DMS53 treated with DMSO at 0.1 percent for 48 hours (cell line): ENCODE results near the gene HIRA.
A peak's percentile ranks its signal among the peaks of the same experiment; 100 is the strongest.

ENCODE experiments used
- DNase-seq: peaks from one replicate; lab custom pipeline; 2025; ENCODE audit not compliant: unreplicated experiment; lab: John Stamatoyannopoulos, UW

HIRA gene

DNA sequence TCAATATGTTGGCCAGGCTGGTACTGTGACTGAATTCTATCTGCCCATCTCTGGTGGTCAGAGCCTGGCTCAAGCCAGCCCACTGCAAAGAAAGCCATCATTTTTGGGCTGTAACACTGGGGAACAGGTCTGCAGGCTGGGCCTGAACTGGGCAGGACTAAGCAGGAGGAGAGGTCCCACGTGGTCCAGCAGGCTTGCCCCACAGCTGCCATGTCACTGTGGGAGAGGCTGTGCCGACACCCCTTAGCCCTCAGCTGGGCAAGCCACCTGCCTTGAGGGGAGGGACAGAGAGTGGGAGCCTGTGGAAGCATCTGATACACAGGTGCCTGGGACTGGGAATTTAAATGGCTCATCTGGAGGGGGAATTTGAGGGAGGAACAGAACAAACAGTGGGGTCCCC is 73.3 kb downstream of the HIRA start:
- DNase-seq = no peak

DNA sequence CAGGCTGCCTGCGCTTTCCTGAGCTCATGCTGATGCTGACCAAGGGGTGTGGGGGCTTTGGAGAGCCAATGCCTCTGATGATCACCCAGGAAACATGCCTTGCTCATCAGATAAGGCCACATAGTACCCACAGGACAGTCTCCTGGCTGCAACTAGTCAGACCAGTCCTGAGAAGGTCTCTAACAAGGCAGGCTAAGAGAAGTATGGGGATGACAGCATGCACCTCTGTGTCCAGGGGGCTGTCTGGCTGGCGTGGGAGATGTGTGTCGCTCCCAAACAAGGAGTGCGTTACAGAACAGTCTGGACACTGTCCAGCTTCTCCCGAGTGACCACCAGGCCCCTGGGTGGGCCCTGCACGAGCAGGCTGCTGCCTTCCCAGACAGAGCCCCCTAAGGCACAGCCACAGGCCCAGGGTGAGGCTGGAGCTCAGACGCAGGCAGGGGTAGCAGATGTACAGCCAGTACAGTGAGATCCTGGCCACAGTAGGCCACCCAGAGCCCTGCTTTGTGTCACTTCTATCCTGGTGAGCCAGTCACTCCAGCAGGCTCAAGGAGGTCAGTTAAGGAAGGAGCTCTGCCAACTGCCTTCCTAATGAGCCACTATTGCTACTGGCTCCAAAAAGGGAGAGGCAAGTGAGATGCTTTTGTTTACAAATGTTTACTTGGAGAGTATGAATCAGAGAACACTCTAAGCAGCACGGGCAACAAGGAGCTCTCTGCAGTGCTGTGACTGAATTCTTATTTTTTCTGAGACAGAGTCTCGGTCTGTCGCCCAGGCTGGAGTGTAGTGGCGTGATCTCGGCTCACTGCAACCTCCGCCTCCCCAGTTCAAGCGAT is 74.0 kb downstream of the HIRA start:
- no peak for DNase-seq

DNA sequence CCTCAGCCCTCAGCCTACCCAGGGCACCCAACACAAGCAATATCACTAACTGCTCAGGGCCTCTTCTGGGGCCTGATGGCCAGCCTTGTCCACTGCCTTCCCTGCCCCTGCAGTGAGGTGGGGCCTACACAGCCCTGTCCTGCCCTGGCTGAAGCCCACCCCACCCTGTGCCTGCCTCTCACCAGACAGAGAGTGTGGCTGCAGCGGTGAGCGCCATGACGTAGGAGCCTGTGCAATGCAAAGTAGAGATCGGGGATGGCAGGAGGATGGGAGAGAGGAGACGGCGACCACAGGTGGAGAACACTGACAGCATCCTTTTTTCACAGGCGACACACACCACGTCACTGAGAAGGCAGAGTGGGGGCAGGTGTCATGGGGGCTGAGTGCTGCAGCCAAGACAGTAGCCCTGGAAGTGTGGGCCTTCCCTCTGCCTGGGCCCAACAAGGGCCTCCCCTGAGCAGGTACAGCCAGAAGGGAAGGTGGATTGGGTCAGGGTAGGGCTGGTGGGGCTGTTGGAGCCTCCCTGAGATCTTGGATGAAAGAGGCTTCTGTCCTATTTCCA is 74.7 kb downstream of the HIRA start:
- DNase-seq = no peak

DNA sequence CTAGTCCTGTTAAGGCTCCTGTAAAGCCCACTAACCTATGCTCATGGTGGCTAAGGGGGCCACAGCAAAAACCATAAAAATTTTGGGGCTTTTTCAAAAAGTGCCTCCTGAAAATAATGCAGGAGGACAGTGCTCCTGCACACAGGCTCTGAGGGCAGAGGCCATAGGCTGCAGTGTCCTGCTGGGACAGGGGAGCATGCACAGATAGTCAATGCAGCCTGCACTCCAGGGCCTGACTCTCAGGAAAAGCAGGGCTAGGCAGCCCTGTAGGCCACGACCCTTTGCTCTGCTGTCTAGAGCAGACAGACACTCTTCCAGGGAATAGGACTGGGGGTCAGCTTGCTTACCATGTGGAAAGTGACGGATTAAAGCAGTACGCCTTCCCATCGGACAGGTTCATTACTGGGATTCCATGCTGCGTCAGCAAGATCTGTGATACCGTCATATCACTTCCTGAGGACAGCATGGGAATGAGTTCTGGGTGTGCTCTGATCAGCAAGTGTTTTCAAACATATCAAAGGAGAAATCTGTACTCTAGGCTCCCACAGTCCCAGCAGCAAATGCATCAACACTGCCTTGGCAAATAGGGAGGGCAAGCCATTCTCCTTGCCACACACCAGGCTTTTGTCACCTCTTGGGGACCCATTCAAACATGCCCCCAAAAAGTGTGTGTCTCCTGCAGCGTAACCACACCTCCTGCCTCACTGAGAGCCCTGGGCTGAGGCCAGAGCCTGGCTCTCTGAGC is 75.9 kb downstream of the HIRA start:
- no peak for DNase-seq

DNA sequence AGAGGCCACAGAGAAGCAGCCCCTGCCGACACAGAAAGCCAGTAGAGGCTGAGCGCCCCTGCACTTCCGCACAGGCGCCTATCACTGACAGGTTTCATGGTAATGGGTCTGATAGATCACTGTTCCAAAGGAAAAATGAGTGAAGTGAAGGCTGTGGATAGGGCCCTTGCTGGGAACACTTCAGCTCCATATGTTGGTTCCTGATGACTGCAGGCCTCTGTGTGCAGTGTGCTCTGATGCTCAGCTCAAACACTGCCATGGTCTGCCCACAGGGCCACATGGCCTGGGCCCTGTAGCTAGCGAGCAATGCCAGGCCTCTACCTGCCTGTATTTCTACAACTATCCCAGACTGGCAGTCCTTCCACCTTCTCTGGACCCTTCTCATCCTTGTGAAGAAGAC is 77.3 kb downstream of the HIRA start:
- no peak for DNase-seq

DNA sequence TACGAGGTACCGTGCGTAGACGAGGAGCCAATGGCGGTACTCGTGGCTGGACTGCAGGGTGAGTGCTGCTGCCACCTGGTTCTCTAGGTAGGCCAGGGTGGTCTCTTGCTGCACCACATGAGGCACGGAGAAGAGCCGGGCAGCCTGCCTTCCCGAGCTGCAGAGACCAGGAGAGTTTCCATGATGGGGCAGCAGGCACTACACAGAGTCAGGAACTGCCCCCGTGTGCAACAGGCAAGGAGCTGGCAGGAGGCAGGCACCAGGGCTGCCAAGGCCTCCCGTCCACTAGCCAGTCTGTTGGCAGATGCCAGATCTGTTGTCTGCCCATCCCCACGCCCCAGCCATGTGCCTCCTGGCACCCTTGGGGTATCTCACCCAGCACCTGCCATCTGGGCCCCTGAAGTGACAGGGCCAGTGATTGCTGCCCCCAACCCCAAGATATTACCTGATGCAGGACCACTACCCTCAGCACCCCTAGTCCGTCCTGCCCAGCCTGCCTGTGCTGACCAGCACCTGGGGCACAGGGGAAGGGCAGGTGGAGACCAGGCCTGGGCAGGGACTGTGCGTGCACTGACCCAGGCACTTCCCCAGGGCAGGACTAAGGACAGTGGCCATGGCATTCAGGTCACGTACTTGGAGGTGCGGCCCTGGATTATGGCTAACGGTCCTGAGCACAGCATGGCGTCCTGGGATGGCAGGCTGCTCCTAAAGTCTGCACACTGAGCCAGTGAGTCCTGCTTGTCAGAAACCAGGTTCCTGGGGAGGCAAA is 78.0 kb downstream of the HIRA start:
- DNase-seq = no peak

DNA sequence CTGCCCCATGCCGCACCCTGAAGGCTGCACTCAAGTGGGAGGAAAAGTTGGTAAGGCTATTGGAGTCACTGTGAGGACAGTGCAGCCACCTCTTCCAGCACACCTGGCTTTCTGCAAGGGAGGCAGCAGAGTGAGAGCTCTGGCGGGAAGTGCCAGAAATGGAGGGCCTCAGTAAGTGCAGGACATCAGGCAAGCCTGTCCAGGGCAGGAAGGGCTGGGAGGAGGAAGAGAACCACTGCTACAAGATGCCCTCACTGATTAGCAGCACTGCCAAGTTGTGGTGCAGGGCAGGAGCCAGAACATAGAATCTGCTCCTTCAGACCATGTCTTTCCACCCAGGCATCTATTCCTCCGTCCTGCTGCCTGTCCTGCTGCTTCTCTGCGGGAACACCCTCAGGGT is 78.8 kb downstream of the HIRA start:
- DNase-seq = no peak

DNA sequence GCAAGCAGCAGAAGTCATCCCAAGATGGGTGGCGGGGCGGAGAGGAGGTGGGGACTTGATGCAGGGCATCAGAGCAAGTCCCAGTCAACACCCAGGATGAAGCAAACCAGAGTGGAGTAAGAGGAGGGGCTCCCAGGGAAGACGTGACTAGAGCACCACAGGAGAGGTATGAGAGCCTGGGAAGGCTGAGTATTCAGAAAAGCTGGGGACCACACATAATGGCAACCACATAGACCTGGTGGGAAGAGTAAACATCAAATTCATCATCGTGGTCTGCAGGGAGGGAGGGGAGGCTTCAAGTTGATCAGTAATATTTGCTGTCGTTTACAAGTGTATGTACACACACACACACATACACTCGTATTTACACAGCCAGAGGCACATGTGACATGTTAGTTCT is 79.3 kb downstream of the HIRA start:
- DNase-seq = no peak

DNA sequence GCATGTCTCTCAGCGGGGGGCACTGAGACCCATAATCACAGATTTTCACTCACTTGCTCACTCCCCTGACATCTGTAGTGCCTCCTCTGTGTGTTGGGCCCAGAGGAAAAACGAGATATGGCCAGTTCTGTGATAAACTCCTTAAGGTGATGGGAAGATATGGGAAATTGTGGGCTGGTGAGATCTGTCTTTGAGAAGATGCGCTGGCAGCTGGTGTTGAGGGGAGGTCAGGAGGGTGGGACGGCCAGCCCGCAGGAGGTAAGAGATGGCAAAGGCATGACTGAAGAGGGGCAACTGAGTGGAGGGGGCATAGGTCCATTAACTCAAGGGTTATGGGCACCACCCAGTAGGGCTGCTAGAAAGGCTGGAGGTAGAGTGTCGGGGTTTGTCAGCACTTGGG is 79.9 kb downstream of the HIRA start:
- DNase-seq = no peak

DNA sequence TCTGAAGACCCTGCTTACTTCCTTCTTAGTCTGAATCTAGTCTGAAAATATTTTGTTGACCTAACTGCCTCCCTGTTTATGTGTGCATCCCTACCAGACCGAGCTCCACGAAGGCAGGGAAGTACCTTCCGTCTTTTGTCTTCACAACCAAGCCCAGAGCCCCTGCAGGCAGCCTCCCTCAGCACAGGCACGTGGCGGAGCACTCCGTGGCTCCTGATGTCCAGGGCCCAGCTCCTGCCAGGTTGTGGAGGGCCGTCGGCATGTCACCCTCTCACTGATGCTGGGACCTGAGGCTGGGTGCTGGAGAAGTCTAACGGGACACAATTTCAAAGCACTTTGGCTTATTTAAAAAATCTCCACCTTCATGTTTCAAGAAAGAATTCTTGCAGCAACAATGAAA is 80.6 kb downstream of the HIRA start:
- no peak for DNase-seq

DNA sequence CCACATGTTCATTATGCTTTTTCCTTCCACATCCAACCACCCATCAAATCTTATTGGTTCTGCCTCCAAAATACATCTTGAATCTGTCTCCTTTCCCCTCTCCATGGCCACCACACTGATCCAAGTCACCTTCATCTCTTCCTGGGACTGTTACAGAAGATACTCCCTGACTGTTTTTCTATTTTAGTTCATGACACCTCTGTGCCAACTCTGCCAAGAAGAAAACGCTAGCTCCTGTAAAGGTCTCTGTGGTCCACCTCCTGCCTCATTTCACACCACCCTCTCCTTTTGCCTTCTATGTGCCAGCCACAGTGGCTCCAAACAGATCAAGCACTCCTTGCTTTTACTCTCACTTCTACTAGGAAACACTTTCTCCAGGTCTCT is 81.1 kb downstream of the HIRA start:
- no peak for DNase-seq

DNA sequence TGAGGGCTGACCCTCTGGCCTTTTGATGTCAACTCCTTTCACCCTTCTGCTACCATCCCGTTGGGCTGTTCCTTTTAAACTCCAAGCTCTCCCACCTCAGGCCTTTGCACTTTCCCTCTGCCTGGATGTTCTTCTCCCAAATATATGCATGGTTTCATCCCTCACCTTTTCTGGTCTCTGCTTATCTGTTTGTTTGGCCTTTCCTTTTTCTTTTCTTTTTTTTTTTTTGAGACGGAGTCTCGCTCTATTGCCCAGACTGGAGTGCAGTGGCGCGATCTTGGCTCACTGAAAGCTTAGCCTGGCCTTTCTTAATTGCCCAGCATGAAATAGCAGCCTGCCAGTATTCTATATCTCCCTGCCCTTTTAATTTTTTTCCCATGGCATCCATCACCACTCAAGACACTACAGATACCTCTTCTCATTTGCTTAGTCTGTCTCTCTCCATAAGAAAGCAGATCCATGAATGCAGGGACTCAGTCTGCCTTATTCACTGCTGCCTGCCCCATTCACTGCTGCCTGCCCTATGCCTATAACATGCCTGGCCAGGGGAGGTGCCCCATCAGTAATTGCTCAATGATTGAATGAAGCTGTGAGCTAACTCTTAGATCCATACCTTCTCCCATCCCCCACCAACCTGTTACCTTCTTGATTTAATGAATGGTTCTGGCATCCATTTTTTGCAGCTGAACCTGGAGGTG is 81.6 kb downstream of the HIRA start:
- DNase-seq = no peak

DNA sequence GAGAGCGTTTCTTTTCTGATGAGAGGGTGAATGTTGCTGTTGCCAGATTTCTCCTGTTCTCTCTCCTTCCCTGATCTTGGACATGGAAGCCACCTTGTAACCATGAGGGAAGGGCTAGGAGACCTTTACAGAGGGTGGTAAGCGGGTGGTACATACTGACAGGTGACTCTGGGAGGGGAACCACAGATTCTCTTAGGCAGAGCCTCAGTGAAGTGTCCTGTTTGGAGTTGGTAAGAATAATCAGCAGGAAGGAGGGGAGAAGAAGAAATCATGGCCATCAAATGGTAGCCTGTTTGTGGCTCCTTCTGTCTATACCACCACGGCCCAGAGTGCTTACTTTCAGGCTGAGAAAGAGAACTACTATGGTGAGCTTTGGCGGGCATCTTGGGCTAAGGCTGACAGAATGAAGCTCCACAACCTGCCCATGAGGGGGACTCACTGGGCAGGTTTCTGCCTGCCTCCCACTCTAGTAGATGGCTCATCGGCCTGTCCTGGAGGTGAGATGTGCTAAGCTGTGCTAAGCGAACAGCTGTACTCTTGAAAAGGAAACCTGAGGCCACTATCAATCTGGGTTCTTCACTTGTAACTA is 84.8 kb downstream of the HIRA start:
- no peak for DNase-seq

DNA sequence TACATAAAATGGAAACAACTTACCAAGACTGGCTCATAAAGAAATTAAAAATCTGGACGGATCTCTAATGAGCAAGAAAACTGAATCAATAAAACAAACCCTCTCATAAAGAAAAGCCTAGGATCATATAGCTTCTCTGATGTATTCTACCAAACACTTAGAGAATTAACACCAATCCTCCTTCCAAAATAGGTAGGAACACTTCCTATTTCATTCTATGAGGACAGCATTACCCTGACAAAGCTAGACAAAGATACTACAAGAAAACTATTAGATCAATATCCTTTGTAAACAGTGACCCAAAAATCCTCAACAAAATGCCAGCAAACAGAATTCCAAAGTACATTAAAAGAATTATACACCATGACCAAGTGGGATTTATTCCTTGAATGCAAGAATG is 87.1 kb downstream of the HIRA start:
- DNase-seq = no peak

DNA sequence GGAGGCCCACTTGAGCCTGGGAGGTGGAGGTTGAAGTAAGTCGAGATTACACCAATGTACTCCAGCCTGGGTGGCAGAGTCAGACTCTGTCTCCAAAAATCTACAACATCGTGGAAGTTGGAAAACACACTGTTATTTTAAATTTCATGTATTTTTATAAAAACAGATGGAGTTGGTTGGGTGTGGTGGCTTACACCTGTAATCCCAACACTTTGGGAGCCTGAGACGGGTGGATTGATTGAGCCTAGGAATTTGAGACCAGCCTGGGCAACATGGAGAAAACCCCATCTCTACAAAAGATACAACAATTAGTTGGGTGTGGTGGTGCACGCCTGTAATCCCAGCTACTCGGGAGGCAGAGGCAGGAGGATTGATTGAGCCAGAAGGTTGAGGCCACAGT is 88.1 kb downstream of the HIRA start:
- DNase-seq = no peak

DNA sequence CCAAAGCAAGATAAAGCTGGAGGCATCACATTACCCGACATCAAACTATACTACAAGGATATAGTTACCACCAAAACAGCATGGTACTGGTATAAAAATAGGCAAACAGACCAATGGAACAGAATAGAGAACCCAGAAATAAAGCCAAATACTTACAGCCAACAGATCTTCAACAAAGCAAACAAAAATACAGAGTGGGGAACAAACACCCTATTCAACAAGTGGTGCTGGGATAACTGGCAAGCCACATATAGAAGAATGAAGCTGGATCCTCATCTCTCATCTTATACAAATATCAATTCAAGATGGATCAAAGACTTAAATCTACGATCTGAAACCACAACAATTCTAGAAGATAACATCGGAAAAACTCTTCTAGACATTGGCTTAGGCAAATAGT is 90.0 kb downstream of the HIRA start:
- no peak for DNase-seq

DNA sequence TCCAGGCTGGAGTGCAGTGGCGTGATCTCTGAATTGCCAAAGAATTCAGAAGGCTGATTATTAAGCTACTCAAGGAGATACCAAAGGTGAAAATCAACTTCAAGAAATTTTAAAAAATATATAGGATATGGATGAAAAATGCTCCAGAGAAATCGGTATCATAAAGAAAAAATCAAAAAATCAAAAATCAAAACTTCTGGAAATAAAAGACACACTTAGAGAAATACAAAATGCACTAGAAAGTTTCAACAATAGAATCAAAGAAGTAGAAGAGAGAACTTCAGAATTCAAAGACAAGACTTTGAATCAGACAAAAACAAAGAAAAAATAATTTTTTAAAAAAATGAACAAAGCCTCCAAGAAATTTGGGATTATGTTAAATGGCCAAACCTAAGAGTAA is 94.4 kb downstream of the HIRA start:
- no peak for DNase-seq

DNA sequence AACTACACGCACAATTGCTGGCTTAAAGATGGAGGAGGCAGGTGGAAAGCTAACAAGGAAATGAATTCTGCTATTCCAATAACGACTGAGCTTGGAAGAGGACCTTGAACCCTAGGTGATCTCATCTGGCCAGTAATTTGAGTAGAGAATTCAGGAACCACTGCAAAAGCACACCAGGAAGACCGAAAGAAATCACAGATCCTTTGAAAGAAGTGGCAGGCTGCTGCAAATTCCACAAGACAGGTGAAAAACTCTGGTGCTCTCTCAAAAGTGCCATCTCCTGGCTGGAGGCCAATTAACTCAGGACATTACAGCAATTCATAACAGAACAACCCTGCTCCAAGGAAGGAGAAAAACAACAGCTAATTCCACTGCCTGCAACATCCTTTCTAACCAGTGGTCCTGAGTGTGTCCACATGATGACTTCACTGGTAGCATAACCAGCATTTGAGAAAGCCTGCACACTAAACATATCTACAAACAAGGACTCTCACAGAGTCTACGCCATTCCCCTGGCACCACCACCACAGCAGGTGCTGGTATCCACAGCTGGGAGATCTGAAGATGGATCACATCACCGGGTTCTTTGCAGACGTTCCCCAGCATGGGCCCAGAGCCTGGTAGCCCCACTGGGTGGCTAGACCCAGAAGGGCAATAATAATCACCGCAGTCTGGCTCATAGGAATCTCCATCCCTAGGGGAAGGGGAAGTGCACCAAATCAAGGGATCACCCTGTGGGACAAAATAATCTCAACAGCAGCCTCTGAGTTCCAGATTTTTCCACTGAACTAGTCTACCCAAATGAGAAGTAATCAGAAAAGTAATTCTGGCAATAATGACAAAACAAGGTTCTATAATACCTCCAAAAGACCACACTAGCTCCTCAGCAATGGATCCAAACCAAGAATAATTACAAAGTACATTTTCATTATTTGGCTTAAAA is 95.1 kb downstream of the HIRA start:
- DNase-seq = peak; percentile 9

DNA sequence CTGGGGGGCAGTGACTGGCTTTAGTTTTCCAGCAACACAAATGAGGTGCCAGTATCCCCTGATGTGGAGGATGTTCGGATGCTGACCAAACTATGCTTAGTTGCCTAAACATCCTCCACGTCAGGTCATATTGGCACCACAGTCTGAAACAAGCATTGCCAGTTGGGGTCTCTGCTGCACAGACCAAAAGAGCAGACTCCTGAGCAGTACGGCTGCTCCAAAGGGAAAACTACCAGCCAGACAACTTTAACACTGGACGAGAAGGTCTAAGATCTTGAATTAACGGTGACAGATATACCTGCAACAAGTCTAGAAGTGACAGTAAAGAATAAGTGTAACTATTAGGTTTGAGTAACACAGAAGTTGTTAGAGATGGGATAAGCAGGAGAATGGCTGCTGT is 99.6 kb downstream of the HIRA start:
- DNase-seq = no peak

DNA sequence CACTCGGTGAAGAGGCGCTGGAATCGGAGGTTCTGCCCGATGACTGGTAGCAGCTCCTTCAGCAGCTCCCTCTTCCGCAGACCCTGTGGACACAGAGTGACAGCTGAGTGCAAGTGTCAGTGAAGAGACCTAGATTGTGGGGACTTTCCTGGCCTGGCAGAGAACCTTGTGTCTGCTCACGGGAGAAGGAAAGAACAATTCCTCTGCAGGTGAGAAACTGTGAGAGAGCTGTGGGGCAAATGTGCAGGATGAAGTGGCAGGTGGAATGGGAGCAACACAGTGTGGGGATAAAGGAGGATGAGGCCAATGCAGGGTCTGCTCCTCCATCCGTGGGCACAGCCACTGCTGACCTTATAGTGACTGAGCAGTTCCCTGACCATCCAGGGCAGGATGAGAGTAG is 100.1 kb downstream of the HIRA start:
- DNase-seq = no peak
